Stomach (tissue), 9 donors: ENCODE results near the gene FAM3A. TPM values are rescaled to one million over a fixed set of nuclear protein-coding genes. Genes with fewer than 3 reads are reported as not detected.

Source experiments
- DNase-seq, 2 donors: peaks; one replicate each; pipeline versions ENCODE4 v3.0.0 to v3.0.0-alpha.2; 2013 to 2019
- H3K27ac ChIP-seq, 5 donors: fragments of 200-600 bp in 4 of 5; sonication (generic) in 4 of 5; one replicate each; pipeline ENCODE4 v1.5.1; 2013 to 2019; ENCODE audit warnings: mild to moderate bottlenecking in 1 of 5, moderate library complexity in 1 of 5
- H3K27me3 ChIP-seq, 3 donors: fragments of 200-600 bp; sonication (generic); one replicate each; pipeline ENCODE4 v1.5.1; 2017 to 2019; ENCODE audit warnings: mixed run types in 1 of 3
- H3K36me3 ChIP-seq, 4 donors: fragments of 200-600 bp; sonication (generic); 1 replicate in 3 of 4; 2 replicates in 1 of 4; pipeline ENCODE4 v1.5.1; 2016 to 2019
- H3K4me1 ChIP-seq, 4 donors: fragments of 200-600 bp; sonication (generic); one replicate each; pipeline ENCODE4 v1.5.1; 2016 to 2019
- H3K4me3 ChIP-seq, 4 donors: fragments of 200-600 bp; sonication (generic) in 3 of 4; one replicate each; pipeline ENCODE4 v1.5.1; 2016 to 2019; ENCODE audit warnings: mild to moderate bottlenecking in 1 of 4
- H3K9me3 ChIP-seq, 4 donors: fragments of 200-600 bp; sonication (generic); one replicate each; pipeline ENCODE4 v1.5.1; 2016 to 2019
- EP300 ChIP-seq: sonication (generic); formaldehyde crosslinking; IDR thresholded peaks from one replicate; pipeline ENCODE4 v1.6.1; 2017; ENCODE audit warnings: antibody characterized with exemption
- POLR2A ChIP-seq, 4 donors: fragments of 450-650 bp; IDR thresholded peaks; one replicate each; pipeline ENCODE4 v1.6.1; 2016; ENCODE audit warnings: antibody characterized with exemption in 4 of 4, control low read depth in 2 of 4, mild to moderate bottlenecking in 1 of 4, moderate library complexity in 1 of 4
- POLR2AphosphoS5 ChIP-seq, 3 donors: sonication (generic); formaldehyde crosslinking; IDR thresholded peaks; one replicate each; pipeline ENCODE4 v1.6.1; 2016; ENCODE audit warnings: antibody characterized with exemption in 3 of 3
- WGBS, 5 donors: extraction: QIAGEN DNeasy Blood & Tissue Kit in 3 of 5; methylation state at CpG; one replicate each; pipeline versions ENCODE4 v1.1.5 to v1.1.7; 2013 to 2018; 5-methylcytosine and 5-hydroxymethylcytosine counted together
- intact Hi-C: fragments of 100-400 bp; cut with DNase I; formaldehyde crosslinking; loops from one replicate; pipeline ENCODE4 v1.15.1; 2023; ENCODE audit warnings: low total_unique reads
- polyA plus RNA-seq, 3 donors: library from polyadenylated mRNA; stranded (reverse); fragments of 200-250 nt; gene quantifications; one replicate each; pipeline ENCODE4 v1.2.3, GENCODE V29; 2013
- total RNA-seq, 5 donors: library from RNA; depleted of rRNA; stranded (reverse); fragments of >200 nt; gene quantifications; one replicate each; pipeline versions ENCODE4 v1.1.0 to v1.2.3, GENCODE V29; 2014 to 2016
- TF ChIP-seq, protein P1 (sequence below), 7 experiments: fragments of 450-650 bp in 4 of 7; fragments of 200-600 bp in 3 of 7; sonication (generic) in 3 of 7; IDR thresholded peaks; one replicate each; pipeline ENCODE4 v1.5.1; 2016 to 2019; ENCODE audit warnings: antibody characterized with exemption in 7 of 7, control low read depth in 2 of 7, mild to moderate bottlenecking in 1 of 7
- donor health status: healthy with polysubstance abuse.
- donor health status: Bipolar disorder and iron deficiency.
- donor health status: healthy.

FAM3A gene
- total and polyA plus RNA-seq, 8 donors: 21.9 to 61.7 (median 30.0) TPM

DNA sequence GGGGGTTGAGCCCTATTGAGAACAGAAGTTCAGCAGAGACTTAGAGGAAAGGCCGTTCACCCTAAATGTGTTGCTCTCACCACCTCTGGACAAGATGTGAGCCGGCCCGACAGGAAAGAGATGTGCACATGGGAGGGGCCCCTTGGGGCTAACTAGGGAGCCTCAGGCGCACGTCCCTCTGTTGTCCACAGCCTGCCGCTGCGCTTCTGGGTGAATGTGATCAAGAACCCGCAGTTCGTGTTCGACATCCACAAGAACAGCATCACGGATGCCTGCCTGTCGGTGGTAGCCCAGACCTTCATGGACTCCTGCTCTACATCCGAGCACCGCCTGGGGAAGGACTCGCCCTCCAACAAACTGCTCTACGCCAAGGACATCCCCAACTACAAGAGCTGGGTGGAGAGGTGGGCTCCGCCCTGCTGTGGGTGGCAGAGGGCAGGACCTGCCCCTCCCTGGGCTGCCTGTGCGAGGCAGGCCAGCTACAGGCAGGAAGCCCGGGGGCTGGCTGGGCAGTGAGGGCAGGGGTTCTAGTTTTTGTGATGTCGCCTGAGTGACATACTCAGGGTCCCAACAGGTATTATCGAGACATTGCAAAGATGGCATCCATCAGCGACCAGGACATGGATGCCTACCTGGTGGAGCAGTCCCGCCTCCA lies 45.0 kb downstream of the FAM3A start:
- no peak for TF ChIP-seq POLR2A (IDR thresholded peaks at IDR 0.05)
- no peaks in the 10 kb centered on the region for H3K4me1 ChIP-seq
- peaks cover 3 to 71% (median 63%) of the 10 kb centered on the region in 4 donors for H3K36me3 ChIP-seq
- WGBS, 5 donors: 86 to 95% (median 92%) methylated on average over 20 to 23 of the region's 23 CpGs
- H3K9me3 ChIP-seq: no peaks in the 10 kb centered on the region
- intact Hi-C loops: no loop called here
- no peak overlapping the region for H3K27ac ChIP-seq
- no peak for DNase-seq
- H3K27me3 ChIP-seq: no peaks in the 10 kb centered on the region
- H3K4me3 ChIP-seq: no peak overlapping the region

DNA sequence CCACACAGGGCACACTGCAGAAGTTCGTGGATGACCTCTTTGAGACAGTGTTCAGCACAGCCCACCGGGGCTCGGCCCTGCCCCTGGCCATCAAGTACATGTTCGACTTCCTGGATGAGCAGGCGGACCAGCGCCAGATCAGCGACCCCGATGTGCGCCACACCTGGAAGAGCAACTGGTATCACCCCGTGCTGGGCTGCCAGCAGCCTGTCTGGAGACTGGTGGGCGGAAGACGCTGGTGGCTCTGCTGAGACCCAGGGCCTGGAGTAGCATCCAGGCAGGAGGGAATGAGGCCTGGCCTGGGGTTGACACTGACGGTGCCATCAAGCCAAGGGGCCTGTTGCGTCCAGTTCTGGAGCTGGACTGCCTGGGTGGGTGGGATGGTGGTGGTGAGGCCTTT lies 45.6 kb downstream of the FAM3A start:
- Histone ChIP-seq H3K36me3 (peaks cover 3 to 77% (median 69%) of the 10 kb centered on the region in 4 donors), H3K27me3 (no peaks in the 10 kb centered on the region), H3K4me3 (no peak overlapping the region), H3K4me1 (no peaks in the 10 kb centered on the region), H3K27ac (no peak overlapping the region), H3K9me3 (no peaks in the 10 kb centered on the region)
- TF ChIP-seq EP300 (no peak), POLR2A (IDR thresholded peaks at IDR 0.05) (no peak), POLR2AphosphoS5 (IDR thresholded peaks at IDR 0.05) (no peak)
- TF ChIP-seq, protein P1, sequence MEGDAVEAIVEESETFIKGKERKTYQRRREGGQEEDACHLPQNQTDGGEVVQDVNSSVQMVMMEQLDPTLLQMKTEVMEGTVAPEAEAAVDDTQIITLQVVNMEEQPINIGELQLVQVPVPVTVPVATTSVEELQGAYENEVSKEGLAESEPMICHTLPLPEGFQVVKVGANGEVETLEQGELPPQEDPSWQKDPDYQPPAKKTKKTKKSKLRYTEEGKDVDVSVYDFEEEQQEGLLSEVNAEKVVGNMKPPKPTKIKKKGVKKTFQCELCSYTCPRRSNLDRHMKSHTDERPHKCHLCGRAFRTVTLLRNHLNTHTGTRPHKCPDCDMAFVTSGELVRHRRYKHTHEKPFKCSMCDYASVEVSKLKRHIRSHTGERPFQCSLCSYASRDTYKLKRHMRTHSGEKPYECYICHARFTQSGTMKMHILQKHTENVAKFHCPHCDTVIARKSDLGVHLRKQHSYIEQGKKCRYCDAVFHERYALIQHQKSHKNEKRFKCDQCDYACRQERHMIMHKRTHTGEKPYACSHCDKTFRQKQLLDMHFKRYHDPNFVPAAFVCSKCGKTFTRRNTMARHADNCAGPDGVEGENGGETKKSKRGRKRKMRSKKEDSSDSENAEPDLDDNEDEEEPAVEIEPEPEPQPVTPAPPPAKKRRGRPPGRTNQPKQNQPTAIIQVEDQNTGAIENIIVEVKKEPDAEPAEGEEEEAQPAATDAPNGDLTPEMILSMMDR (IDR thresholded peaks at IDR 0.05): no peak
- WGBS, 5 donors: 67 to 98% (median 89%) methylated on average over 3 to 14 of the region's 14 CpGs
- DNase-seq: no peak
- intact Hi-C loops: no loop called here

DNA sequence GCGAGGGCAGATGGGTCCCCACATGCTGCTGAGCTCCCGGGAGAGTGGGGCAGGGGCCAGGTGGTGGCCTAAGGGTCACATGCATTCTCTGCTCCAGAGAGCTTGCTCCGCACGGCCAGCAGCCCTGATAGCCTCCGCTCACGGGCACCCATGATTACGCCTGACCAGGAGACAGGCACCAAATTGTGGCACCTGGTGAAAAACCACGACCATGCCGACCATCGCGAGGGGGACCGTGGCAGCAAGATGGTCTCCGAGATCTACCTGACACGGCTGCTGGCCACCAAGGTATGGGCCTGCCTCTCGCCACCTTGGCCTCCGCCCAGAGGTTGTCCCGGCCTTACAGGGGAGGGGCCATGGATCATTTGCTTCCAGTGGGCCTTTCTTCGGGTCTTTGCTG lies 46.2 kb downstream of the FAM3A start:
- no peak for DNase-seq
- Histone ChIP-seq H3K4me3 (no peak overlapping the region), H3K9me3 (no peaks in the 10 kb centered on the region), H3K27me3 (no peaks in the 10 kb centered on the region), H3K27ac (no peak overlapping the region), H3K36me3 (peaks cover 3 to 82% (median 74%) of the 10 kb centered on the region in 4 donors), H3K4me1 (no peaks in the 10 kb centered on the region)
- intact Hi-C loops: no loop called here
- 67 to 100% (median 92%) methylated on average over 2 to 18 of the region's 18 CpGs for WGBS, 5 donors
- no peak for TF ChIP-seq POLR2A (IDR thresholded peaks at IDR 0.05)
- TF ChIP-seq, protein P1 (IDR thresholded peaks at IDR 0.05): no peak
- TF ChIP-seq POLR2AphosphoS5 (IDR thresholded peaks at IDR 0.05): no peak
- no peak for TF ChIP-seq EP300

- WGBS, 5 donors: 88 to 92% (median 88%) methylated on average over 7 to 9 of the region's 9 CpGs
- H3K27me3 ChIP-seq: no peaks in the 10 kb centered on the region
- no peak overlapping the region for H3K27ac ChIP-seq
- DNase-seq: no peak
- TF ChIP-seq POLR2A (IDR thresholded peaks at IDR 0.05) (no peak), POLR2AphosphoS5 (IDR thresholded peaks at IDR 0.05) (no peak), EP300 (no peak)
- TF ChIP-seq, protein P1 (IDR thresholded peaks at IDR 0.05): no peak
- intact Hi-C loops: no loop called here
- no peaks in the 10 kb centered on the region for H3K9me3 ChIP-seq
- H3K36me3 ChIP-seq: peaks cover 3 to 89% (median 81%) of the 10 kb centered on the region in 4 donors
- H3K4me1 ChIP-seq: no peaks in the 10 kb centered on the region
- H3K4me3 ChIP-seq: no peak overlapping the region
These were observed 46.9 kb downstream of the FAM3A start for GRCh38 chrX:154469114-154469513.

DNA sequence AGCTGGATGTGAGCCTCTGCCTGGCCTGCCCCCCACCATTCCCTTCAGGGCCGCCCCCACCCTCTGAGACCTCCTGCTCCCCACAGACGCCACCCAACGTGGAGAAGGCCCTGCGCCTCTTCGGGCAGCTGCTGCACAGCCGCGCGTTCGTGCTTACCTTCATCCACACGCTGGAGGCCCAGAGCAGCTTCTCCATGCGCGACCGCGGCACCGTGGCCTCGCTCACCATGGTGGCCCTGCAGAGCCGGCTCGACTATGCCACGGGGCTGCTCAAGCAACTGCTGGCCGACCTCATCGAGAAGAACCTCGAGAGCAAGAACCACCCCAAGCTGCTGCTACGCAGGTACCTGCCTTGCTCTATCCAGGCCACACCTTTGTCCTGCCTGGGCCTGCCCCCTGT lies 47.8 kb downstream of the FAM3A start:
- Histone ChIP-seq H3K27ac (no peak overlapping the region), H3K4me3 (no peak overlapping the region), H3K9me3 (no peaks in the 10 kb centered on the region), H3K4me1 (no peaks in the 10 kb centered on the region), H3K27me3 (no peaks in the 10 kb centered on the region), H3K36me3 (peaks cover 3 to 96% (median 88%) of the 10 kb centered on the region in 4 donors)
- TF ChIP-seq EP300 (no peak), POLR2AphosphoS5 (IDR thresholded peaks at IDR 0.05) (no peak), POLR2A (IDR thresholded peaks at IDR 0.05) (no peak)
- TF ChIP-seq, protein P1 (IDR thresholded peaks at IDR 0.05): no peak
- intact Hi-C loops: no loop called here
- DNase-seq: no peak
- WGBS, 5 donors: 94 to 100% (median 96%) methylated on average over 11 to 23 of the region's 23 CpGs
